Adrenal gland (tissue), 12 donors: ENCODE data around the gene ZBTB44. TPM values are rescaled to one million over a fixed set of nuclear protein-coding genes. Genes with fewer than 3 reads are reported as not detected.
A peak's percentile ranks its signal among the peaks of the same experiment; 100 is the strongest.

ENCODE experiments used
- DNase-seq, 7 donors: peaks; one replicate each; pipeline ENCODE4 v3.0.0-alpha.2; 2019 to 2020
- H3K27ac ChIP-seq, 5 donors: fragments of 200-600 bp; sonication (generic) in 4 of 5; 1 replicate in 3 of 5; 2 replicates in 2 of 5; pipeline versions ENCODE4 v1.5.1 to v1.8.0; 2016 to 2020; ENCODE audit warnings: mild to moderate bottlenecking in 1 of 5
- H3K27me3 ChIP-seq: fragments of 200-600 bp; 2 replicates; pipeline ENCODE4 v1.8.0; 2021
- H3K36me3 ChIP-seq, 2 donors: fragments of 200-600 bp; replicated peaks in 1 of 2; 1 replicate in 1 of 2; 2 replicates in 1 of 2; pipeline versions ENCODE4 v1.5.1 to v1.8.0; 2018 to 2022
- H3K4me1 ChIP-seq, 2 donors: fragments of 200-600 bp; replicated peaks in 1 of 2; 1 replicate in 1 of 2; 2 replicates in 1 of 2; pipeline versions ENCODE4 v1.5.1 to v1.8.0; 2018 to 2021
- H3K4me3 ChIP-seq, 4 donors: fragments of 200-600 bp; sonication (generic) in 3 of 4; one replicate each; pipeline ENCODE4 v1.5.1; 2016 to 2018
- H3K9me3 ChIP-seq, 3 donors: fragments of 200-600 bp; sonication (generic) in 1 of 3; replicated peaks in 1 of 3; 1 replicate in 2 of 3; 2 replicates in 1 of 3; pipeline versions ENCODE4 v1.5.1 to v1.8.0; 2016 to 2021
- POLR2A ChIP-seq, 2 donors: fragments of 450-650 bp; IDR thresholded peaks; one replicate each; pipeline ENCODE4 v1.6.1; 2017; ENCODE audit warnings: antibody characterized with exemption in 2 of 2, mild to moderate bottlenecking in 2 of 2, moderate library complexity in 1 of 2
- WGBS, 4 donors: extraction: QIAGEN DNeasy Blood & Tissue Kit in 2 of 4; methylation state at CpG; one replicate each; pipeline versions ENCODE4 v1.1.5 to v1.1.7; 2013 to 2017; 5-methylcytosine and 5-hydroxymethylcytosine counted together
- intact Hi-C, 2 donors: fragments of 100-400 bp; cut with DNase I; formaldehyde crosslinking; loops; one replicate each; pipeline versions ENCODE4 v1.14.1 to v1.15.0; 2022 to 2023
- polyA plus RNA-seq, 3 donors: library from polyadenylated mRNA; stranded (reverse); fragments of 200-250 nt in 2 of 3; fragments of 350-450 nt in 1 of 3; fragmentation: Illumina TruSeq in 1 of 3; extraction: RNeasy Lipid Tissue Mini Kit (QIAGEN cat#74804) in 1 of 3; gene quantifications; one replicate each; pipeline ENCODE4 v1.2.3, GENCODE V29; 2013 to 2014
- total RNA-seq, 9 donors: library from RNA; depleted of rRNA in 4 of 9; stranded (reverse); fragments of >200 nt in 4 of 9; fragments of 120-200 nt in 1 of 9; fragmentation: NEBNext Ultra II Directional in 1 of 9; extraction: Animal tissue kit (Norgen Biotek cat#: 25700) in 1 of 9; gene quantifications; one replicate each; pipeline versions ENCODE4 v1.1.0 to v1.2.4, GENCODE V29; 2013 to 2023
- TF ChIP-seq, protein P1 (sequence below), 6 experiments: fragments of 450-650 bp in 4 of 6; fragments of 200-600 bp in 2 of 6; sonication (generic) in 1 of 6; IDR thresholded peaks; 1 replicate in 5 of 6; 2 replicates in 1 of 6; pipeline versions ENCODE4 v1.5.1 to v1.8.0; 2016 to 2021; ENCODE audit warnings: antibody characterized with exemption in 6 of 6, mild to moderate bottlenecking in 2 of 6, moderate library complexity in 1 of 6
- donor health status: healthy with polysubstance abuse.
- donor health status: Bipolar disorder and iron deficiency.
- donor health status: DM: yes; HTN: yes; CAD: no.
- donor health status: DM: no; HTN: no; CAD: no.
- donor health status: DM: no; HTN: no; CAD: no.
- donor health status: DM: yes; HTN: yes; CAD: no.

The ZBTB44 gene
- total and polyA plus RNA-seq, 12 donors = 10.1 to 94.3 (median 39.6) TPM

DNA sequence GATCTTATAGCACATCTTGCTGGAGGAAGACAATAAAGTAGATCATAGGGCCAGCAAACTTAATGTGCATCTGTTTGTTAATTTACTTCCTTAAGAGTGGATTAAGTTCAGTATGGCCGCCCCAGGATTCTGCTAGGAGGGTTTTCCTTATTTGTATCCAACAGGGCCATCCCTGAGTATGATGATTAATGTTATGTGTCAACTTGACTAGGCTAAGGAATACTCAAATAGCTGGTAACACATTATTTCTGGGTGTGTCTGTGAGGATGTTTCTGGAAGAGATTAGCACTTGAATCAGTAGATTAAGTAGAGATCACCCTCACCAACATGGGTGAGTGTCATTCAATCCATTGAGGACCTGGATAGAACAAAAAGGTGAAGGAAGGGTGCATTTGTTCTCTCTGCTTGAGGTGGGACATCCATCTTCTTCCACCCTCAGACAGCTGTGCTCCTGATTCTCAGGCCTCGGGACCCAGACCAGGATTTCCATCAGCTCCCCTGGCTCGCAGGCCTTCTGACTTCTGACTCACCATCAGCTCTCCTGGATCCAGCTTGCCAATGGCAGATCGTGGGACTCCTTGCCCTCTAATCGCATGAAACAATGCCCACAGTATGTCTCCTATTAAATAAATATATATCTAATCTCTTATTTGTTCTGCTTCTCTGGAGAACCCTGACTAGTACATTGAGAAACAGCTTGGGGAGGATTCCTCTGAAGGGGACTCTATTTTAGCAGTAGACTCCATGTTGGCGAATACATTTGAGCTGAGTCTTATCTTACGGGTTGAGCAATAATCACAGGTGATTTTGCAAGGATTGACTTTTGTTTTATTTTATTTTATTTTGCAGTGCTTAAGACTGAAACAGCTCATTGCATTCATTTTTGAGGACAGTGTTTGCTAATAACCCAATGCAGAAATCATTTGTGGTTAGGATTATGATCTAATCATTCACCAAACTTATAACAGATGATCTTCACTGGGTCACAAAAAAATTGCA lies 9.0 kb upstream of the ZBTB44 start:
- H3K9me3 ChIP-seq = no peaks in the 10 kb centered on the region
- no peak overlapping the region for H3K4me3 ChIP-seq
- H3K4me1 ChIP-seq = no peaks in the 10 kb centered on the region
- intact Hi-C loops = no loop called here
- DNase-seq = no peak
- H3K27me3 ChIP-seq = no peaks in the 10 kb centered on the region
- 84 to 92% (median 90%) methylated on average over 7 of the region's 7 CpGs for WGBS, 4 donors
- H3K36me3 ChIP-seq = no peaks in the 10 kb centered on the region
- no peak for TF ChIP-seq POLR2A (IDR thresholded peaks at IDR 0.05)
- TF ChIP-seq, protein P1, sequence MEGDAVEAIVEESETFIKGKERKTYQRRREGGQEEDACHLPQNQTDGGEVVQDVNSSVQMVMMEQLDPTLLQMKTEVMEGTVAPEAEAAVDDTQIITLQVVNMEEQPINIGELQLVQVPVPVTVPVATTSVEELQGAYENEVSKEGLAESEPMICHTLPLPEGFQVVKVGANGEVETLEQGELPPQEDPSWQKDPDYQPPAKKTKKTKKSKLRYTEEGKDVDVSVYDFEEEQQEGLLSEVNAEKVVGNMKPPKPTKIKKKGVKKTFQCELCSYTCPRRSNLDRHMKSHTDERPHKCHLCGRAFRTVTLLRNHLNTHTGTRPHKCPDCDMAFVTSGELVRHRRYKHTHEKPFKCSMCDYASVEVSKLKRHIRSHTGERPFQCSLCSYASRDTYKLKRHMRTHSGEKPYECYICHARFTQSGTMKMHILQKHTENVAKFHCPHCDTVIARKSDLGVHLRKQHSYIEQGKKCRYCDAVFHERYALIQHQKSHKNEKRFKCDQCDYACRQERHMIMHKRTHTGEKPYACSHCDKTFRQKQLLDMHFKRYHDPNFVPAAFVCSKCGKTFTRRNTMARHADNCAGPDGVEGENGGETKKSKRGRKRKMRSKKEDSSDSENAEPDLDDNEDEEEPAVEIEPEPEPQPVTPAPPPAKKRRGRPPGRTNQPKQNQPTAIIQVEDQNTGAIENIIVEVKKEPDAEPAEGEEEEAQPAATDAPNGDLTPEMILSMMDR (IDR thresholded peaks at IDR 0.05) = no peak
- no peak overlapping the region for H3K27ac ChIP-seq

DNA sequence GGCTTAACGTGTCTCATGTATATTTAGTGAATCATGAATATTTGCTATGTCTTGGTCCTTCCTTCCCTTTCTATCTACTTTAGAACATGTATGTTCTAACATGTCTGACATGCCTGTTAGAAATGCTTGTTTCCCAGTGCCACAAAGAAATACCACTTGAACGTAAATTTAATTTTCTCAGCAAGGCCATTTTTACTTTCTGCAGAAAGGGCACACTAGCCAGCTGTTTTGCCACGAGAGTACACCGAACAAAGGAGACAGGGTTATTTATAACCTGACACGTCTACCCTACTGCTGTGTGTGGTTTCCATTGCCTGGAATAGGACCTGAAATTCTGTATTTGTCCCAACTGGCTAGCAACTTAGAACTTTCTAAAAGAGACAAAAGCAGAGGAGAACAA lies 7.4 kb upstream of the ZBTB44 start:
- TF ChIP-seq, protein P1 (IDR thresholded peaks at IDR 0.05) = no peak
- TF ChIP-seq POLR2A (IDR thresholded peaks at IDR 0.05) = no peak
- 77 to 84% (median 83%) methylated on average over 5 of the region's 5 CpGs for WGBS, 4 donors
- H3K36me3 ChIP-seq = no peaks in the 10 kb centered on the region
- H3K27me3 ChIP-seq = no peaks in the 10 kb centered on the region
- DNase-seq = no peak
- H3K27ac ChIP-seq = no peak overlapping the region
- H3K4me3 ChIP-seq = no peak overlapping the region
- no peaks in the 10 kb centered on the region for H3K4me1 ChIP-seq
- no peaks in the 10 kb centered on the region for H3K9me3 ChIP-seq
- intact Hi-C loops = no loop called here

DNA sequence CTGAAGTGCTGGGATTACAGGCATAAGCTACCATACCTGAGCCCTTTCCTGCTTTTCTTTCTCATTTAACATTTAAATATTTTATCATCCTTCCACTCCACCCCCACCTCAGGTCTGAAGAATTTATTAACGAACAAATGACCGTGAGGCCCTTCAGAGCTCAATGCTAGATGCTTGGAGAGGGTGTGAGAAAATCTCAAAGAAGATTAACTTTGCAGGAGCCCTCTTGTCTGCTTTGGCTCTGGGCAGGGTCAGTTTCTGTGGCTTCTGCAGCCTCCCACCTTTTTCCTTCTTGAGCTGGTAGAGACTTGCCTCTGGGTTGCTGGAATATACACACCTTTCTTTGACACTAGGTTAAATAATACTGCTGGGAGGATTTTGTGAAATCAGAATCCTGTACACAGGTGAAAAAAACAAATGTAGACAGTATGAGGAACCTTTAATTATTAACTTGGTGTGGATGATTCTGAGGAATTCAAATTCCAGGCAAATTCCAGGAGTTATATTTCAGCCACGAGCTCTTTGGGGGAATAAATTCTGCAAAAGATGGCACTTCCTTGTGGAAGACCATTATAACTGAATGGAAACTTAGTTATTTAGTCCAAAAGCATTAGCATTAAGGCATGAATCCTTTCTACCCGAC lies 3.4 kb upstream of the ZBTB44 start:
- no peak overlapping the region for H3K4me3 ChIP-seq
- no peak overlapping the region for H3K27ac ChIP-seq
- 71 to 81% (median 76%) methylated on average over 4 of the region's 4 CpGs for WGBS, 4 donors
- H3K9me3 ChIP-seq = no peaks in the 10 kb centered on the region
- no peak for DNase-seq
- peaks cover 2 to 5% of the 10 kb centered on the region in 2 donors for H3K4me1 ChIP-seq
- H3K36me3 ChIP-seq = no peaks in the 10 kb centered on the region
- H3K27me3 ChIP-seq = no peaks in the 10 kb centered on the region
- no peak for TF ChIP-seq POLR2A (IDR thresholded peaks at IDR 0.05)
- TF ChIP-seq, protein P1 (IDR thresholded peaks at IDR 0.05) = no peak
- intact Hi-C loops = loop anchor here in 1 of 2 donors (10.0 kb wide), 1 partner anchor 103 kb away; no protein-coding TSS in a partner anchor

DNA sequence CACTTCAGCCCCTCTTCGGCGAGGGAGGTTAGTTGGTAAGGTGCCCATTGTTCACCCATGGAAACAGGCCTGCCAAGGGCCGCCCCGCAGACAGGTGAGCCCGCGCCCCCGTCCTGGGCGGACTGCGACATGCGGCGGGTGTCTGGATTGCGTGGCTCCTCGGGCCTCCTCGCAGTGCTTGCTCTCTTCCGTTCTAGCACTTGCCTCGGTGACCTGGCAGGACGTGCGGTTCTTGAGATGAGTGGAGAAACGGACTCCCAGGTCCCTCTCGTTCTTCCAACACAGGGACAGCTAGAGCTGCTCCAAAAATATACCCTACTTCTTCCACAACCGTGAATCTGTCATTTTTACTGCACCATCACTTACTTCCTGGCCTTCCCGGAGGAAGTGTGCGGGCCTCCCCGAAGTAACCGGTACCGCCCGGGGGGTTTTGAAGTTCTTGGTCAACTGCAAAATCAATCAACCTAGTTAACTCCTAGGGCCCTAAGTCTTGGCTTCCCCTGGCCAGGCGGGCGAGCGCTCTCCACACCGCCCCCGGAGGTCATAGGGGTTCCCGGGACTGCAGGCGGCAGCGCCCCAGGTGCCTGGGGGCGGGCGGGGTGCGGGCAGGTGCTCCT lies 745 bp upstream of the ZBTB44 start:
- Histone ChIP-seq H3K4me1 (peaks cover 9 to 29% of the 10 kb centered on the region in 2 donors), H3K27ac (peak overlapping the region in 3 of 5 donors; percentile 88 to 91 (median 90)), H3K4me3 (peak overlapping the region in 2 of 4 donors; percentile 89 to 97), H3K27me3 (no peaks in the 10 kb centered on the region), H3K36me3 (no peaks in the 10 kb centered on the region), H3K9me3 (no peaks in the 10 kb centered on the region)
- WGBS, 4 donors = 49 to 60% (median 53%) methylated on average over 25 to 38 of the region's 38 CpGs
- TF ChIP-seq, protein P1 (IDR thresholded peaks at IDR 0.05) = no peak
- no peak for TF ChIP-seq POLR2A (IDR thresholded peaks at IDR 0.05)
- peak; percentile 15 to 54 (median 25) for DNase-seq
- intact Hi-C loops = loop anchor here in 1 of 2 donors (10.0 kb wide), 1 partner anchor 101 kb away; no protein-coding TSS in a partner anchor
